Right atrium auricular region (tissue), 2 donors: ENCODE measurements around the gene TRDMT1. TPM values are rescaled to one million over a fixed set of nuclear protein-coding genes. Genes with fewer than 3 reads are reported as not detected.

Source experiments
- DNase-seq: peaks from one replicate; pipeline ENCODE4 v3.0.0-alpha.2; 2019; ENCODE audit warnings: low spot score
- H3K27ac ChIP-seq, 2 donors: fragments of 200-600 bp; sonication (generic); 1 replicate in 1 of 2; 2 replicates in 1 of 2; pipeline ENCODE4 v1.5.1; 2016 to 2019
- H3K27me3 ChIP-seq, 2 donors: fragments of 200-600 bp; sonication (generic); one replicate each; pipeline versions ENCODE4 v1.5.1 to v1.6.0; 2017 to 2019
- H3K36me3 ChIP-seq: fragments of 200-600 bp; sonication (generic); one replicate; pipeline ENCODE4 v1.5.1; 2016
- H3K4me1 ChIP-seq, 2 donors: fragments of 200-600 bp; sonication (generic); one replicate each; pipeline versions ENCODE4 v1.5.1 to v1.6.0; 2017 to 2019
- H3K4me3 ChIP-seq, 2 donors: fragments of 200-600 bp; sonication (generic); 1 replicate in 1 of 2; 2 replicates in 1 of 2; pipeline ENCODE4 v1.5.1; 2017 to 2019; ENCODE audit warnings: mild to moderate bottlenecking in 1 of 2, moderate library complexity in 1 of 2
- H3K9me3 ChIP-seq, 2 donors: fragments of 200-600 bp; sonication (generic); one replicate each; pipeline ENCODE4 v1.5.1; 2019
- total RNA-seq, 2 donors: library from RNA; depleted of rRNA; stranded (reverse); fragments of >200 nt; gene quantifications; one replicate each; pipeline ENCODE4 v1.1.0, GENCODE V29; 2016
- TF ChIP-seq, protein P1 (sequence below), 2 donors: fragments of 200-600 bp; sonication (generic); IDR thresholded peaks; one replicate each; pipeline ENCODE4 v1.5.1; 2019; ENCODE audit warnings: antibody characterized with exemption in 2 of 2

TRDMT1 gene
- total RNA-seq, 2 donors from 2014 or later, result 3.8 to 5.0 TPM

DNA sequence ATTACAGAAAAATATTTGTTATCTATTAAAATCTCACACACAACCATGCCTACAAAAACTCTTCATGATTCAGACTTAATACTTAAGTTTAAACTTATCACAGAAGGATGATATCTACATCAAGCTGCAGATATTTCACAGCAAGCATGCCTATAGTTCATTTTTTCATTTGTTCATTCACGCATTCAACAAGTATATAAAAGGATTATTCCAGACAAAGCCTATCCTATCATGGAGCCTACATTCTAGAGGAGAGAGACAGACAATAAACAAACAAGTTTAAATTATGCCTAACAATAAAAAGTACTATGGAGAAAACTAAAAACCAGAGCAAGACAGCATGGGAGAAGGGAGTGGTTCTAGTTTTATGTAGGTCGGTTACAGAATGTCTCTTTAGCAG lies 10.9 kb downstream of the TRDMT1 start:
- no peak for DNase-seq
- Histone ChIP-seq H3K27ac (no peak overlapping the region), H3K4me3 (no peak overlapping the region), H3K27me3 (no peaks in the 10 kb centered on the region), H3K4me1 (no peaks in the 10 kb centered on the region), H3K36me3 (no peaks in the 10 kb centered on the region), H3K9me3 (no peaks in the 10 kb centered on the region)
- TF ChIP-seq, protein P1, sequence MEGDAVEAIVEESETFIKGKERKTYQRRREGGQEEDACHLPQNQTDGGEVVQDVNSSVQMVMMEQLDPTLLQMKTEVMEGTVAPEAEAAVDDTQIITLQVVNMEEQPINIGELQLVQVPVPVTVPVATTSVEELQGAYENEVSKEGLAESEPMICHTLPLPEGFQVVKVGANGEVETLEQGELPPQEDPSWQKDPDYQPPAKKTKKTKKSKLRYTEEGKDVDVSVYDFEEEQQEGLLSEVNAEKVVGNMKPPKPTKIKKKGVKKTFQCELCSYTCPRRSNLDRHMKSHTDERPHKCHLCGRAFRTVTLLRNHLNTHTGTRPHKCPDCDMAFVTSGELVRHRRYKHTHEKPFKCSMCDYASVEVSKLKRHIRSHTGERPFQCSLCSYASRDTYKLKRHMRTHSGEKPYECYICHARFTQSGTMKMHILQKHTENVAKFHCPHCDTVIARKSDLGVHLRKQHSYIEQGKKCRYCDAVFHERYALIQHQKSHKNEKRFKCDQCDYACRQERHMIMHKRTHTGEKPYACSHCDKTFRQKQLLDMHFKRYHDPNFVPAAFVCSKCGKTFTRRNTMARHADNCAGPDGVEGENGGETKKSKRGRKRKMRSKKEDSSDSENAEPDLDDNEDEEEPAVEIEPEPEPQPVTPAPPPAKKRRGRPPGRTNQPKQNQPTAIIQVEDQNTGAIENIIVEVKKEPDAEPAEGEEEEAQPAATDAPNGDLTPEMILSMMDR (IDR thresholded peaks at IDR 0.05), result no peak

DNA sequence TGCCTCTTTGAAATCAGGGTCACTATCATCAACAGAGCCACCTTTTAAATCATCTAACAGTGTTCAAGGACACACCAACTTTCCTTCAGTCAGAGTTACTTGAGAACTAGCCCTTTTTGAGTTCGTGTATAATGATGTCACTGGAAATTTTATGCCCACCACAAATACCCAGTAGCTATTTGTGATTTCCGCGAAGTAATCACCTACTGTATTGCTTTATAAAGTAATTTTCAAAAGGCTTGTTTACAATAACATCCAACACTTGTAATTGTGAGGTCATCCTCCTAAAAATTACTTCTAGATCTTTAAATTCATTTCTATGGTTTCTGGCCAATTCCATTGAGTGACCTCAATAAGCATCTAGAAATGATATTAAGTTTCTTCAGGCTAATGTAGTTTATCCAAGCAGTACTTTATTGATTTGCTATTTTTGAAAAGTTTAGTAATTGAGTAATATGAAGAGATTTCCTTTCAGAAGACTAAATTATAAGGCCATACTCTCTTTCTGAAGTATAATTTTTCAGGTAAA lies 12.8 kb downstream of the TRDMT1 start:
- no peak for DNase-seq
- Histone ChIP-seq H3K27me3 (no peaks in the 10 kb centered on the region), H3K4me1 (no peaks in the 10 kb centered on the region), H3K4me3 (no peak overlapping the region), H3K27ac (no peak overlapping the region), H3K36me3 (no peaks in the 10 kb centered on the region), H3K9me3 (no peaks in the 10 kb centered on the region)
- TF ChIP-seq, protein P1 (IDR thresholded peaks at IDR 0.05), result no peak

DNA sequence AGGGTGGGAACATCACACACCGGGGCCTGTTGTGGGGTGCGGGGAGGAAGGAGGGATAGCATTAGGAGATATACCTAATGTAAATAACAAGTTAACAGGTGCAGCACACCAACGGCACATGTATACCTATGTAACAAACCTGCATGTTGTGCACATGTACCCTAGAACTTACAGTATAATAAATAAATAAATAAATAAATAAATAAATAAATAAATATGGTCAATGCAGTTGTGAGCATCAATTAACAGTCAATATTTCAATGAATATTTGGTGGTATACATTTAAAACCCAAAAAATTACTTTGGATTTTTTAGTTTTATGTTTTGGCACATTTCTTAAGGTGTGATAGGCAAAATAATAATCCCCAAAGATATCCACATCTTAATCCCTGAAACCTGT lies 15.6 kb downstream of the TRDMT1 start:
- Histone ChIP-seq H3K4me1 (no peaks in the 10 kb centered on the region), H3K4me3 (no peak overlapping the region), H3K27ac (no peak overlapping the region), H3K27me3 (no peaks in the 10 kb centered on the region), H3K9me3 (no peaks in the 10 kb centered on the region), H3K36me3 (no peaks in the 10 kb centered on the region)
- TF ChIP-seq, protein P1 (IDR thresholded peaks at IDR 0.05), result no peak
- no peak for DNase-seq

DNA sequence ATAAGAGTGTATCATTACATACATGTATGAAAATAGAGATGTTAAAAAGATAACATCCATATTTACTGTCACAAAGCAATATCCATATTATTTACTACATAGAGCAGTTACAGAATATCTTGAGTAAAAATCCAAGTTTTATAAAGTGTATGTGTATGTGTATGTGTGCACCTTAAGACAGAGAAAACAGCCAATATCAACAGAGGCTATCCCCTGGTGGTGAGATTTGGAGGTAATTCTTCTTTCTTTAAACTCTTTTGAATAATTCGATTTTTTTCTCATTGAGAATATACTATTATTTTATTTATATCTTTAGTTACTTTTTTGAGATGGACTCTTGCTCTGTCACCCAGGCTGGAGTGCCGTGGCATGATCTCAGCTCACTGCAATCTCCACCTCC lies 18.4 kb downstream of the TRDMT1 start:
- H3K4me3 ChIP-seq, result no peak overlapping the region
- no peaks in the 10 kb centered on the region for H3K36me3 ChIP-seq
- no peaks in the 10 kb centered on the region for H3K9me3 ChIP-seq
- no peak for DNase-seq
- no peak overlapping the region for H3K27ac ChIP-seq
- no peaks in the 10 kb centered on the region for H3K27me3 ChIP-seq
- no peaks in the 10 kb centered on the region for H3K4me1 ChIP-seq
- TF ChIP-seq, protein P1 (IDR thresholded peaks at IDR 0.05), result peak in 1 of 2 donors; percentile 12

DNA sequence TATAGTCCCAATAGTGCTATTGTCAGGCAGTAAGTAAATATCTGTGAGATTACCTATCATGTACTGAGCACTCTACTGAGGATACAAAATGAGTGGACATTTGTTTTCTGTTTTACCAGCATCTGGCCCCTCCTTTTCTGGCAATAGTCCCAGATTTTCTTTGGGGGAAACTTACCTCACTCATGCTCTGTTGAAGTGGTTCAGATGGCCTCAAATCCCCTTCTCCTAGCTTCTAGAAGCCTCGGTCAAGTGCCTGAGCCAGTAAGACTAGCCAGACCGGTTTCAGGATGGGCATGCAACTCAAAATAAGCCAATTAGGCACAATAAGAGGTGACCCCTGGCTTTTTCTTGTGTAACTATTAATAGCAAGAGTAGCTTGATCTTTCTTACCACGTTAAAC lies 19.7 kb downstream of the TRDMT1 start:
- no peaks in the 10 kb centered on the region for H3K27me3 ChIP-seq
- H3K4me1 ChIP-seq, result no peaks in the 10 kb centered on the region
- DNase-seq, result no peak
- no peak overlapping the region for H3K4me3 ChIP-seq
- no peaks in the 10 kb centered on the region for H3K36me3 ChIP-seq
- TF ChIP-seq, protein P1 (IDR thresholded peaks at IDR 0.05), result no peak
- H3K9me3 ChIP-seq, result no peaks in the 10 kb centered on the region
- H3K27ac ChIP-seq, result no peak overlapping the region

DNA sequence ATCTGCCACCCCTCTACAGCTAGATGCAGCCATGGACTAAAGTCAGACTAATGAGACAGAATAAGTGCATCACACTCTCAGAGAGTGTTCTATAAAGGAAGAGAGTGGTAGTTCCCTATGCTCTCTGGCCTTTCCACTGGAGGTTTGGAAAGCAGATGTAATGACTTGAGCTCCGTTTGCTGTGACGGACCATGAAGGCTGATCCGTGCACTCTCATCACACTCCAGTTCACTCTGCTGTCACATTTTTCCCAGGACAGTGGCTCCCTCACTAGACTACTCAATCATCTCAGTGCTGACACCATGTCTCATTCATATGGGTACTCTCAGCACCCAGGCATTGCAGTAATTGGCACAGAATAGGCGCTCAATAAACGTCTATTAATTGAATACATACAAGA lies 20.4 kb downstream of the TRDMT1 start:
- TF ChIP-seq, protein P1 (IDR thresholded peaks at IDR 0.05), result no peak
- Histone ChIP-seq H3K9me3 (no peaks in the 10 kb centered on the region), H3K27me3 (no peaks in the 10 kb centered on the region), H3K36me3 (no peaks in the 10 kb centered on the region), H3K4me3 (no peak overlapping the region), H3K4me1 (no peaks in the 10 kb centered on the region), H3K27ac (no peak overlapping the region)
- no peak for DNase-seq
